Panc1 (cell line): ENCODE measurements around the gene THRB.

Experiments used
- CTCF ChIP-seq: fragments of 450-650 bp; IDR thresholded peaks from 2 replicates; pipeline ENCODE4 v1.5.1; 2017; ENCODE audit warnings: mild to moderate bottlenecking
- POLR2AphosphoS5 ChIP-seq: IDR thresholded peaks from 2 replicates; pipeline ENCODE4 v1.6.1; 2012; ENCODE audit warnings: mild to moderate bottlenecking, low read depth, low read length, moderate library complexity
- REST ChIP-seq, 2 experiments: IDR thresholded peaks; 2 replicates each; pipeline ENCODE4 v1.6.1; 2011 to 2012; ENCODE audit warnings: low read depth in 2 of 2, control low read depth in 1 of 2, low read length in 1 of 2, mild to moderate bottlenecking in 1 of 2, moderate library complexity in 1 of 2; ENCODE audit not compliant: insufficient read depth in 1 of 2

- no peak for TF ChIP-seq CTCF
- no peak for TF ChIP-seq REST (IDR thresholded peaks at IDR 0.05; ENCODE audit: insufficient read depth in 1 of 2, low read depth in 2 of 2, low read length in 1 of 2)
- no peak for TF ChIP-seq POLR2AphosphoS5
These were observed 141.6 kb downstream of the THRB start for GRCh38 chr3:24352893-24353553.
